Brain microvascular endothelial cell (primary cell): ENCODE measurements around the gene ALDOC.

Experiments
- DNase-seq: peaks from one replicate; pipeline ENCODE4 v3.0.0-alpha.2; 2020
- H3K27ac ChIP-seq: fragments of 250-450 bp; sonication (Bioruptor Pico); 2 replicates; pipeline ENCODE4 v1.5.1; 2020; ENCODE audit warnings: mild to moderate bottlenecking, moderate library complexity
- H3K27me3 ChIP-seq: fragments of 250-450 bp; sonication (Bioruptor Pico); replicated peaks from 2 replicates; pipeline ENCODE4 v1.5.1; 2020; ENCODE audit warnings: mild to moderate bottlenecking
- H3K36me3 ChIP-seq: fragments of 250-450 bp; sonication (Bioruptor Pico); replicated peaks from 2 replicates; pipeline ENCODE4 v1.5.1; 2020; ENCODE audit warnings: mild to moderate bottlenecking
- H3K4me3 ChIP-seq: 2 replicates; pipeline ENCODE4 v1.5.1; 2011; ENCODE audit warnings: low read depth, mild to moderate bottlenecking, control low read depth, low read length, moderate library complexity
- CTCF ChIP-seq: IDR thresholded peaks from 2 replicates; pipeline ENCODE4 v1.5.1; 2011; ENCODE audit warnings: low read depth, mild to moderate bottlenecking, moderate library complexity, low read length, control low read depth, inconsistent platforms; ENCODE audit errors: missing control alignments
- in situ Hi-C: cut with HindIII; loops from 2 replicates; pipeline ENCODE4 v1.10.0; 2017; ENCODE audit warnings: low sequenced_read_pairs, low pct_ligation_motif_present

ALDOC gene

GRCh38 chr17:28592260-28592659, 15.6 kb upstream of the ALDOC start:
- DNase-seq: no peak
- no peak for TF ChIP-seq CTCF
- H3K36me3 ChIP-seq: peaks cover 8% of the 10 kb centered on the region
- H3K27me3 ChIP-seq: no peaks in the 10 kb centered on the region
- no peak overlapping the region for H3K27ac ChIP-seq
- no peak overlapping the region for H3K4me3 ChIP-seq
- in situ Hi-C loops: no loop called here

GRCh38 chr17:28585851-28586250, 9.2 kb upstream of the ALDOC start:
- TF ChIP-seq CTCF: no peak
- Histone ChIP-seq H3K36me3 (peaks cover 24% of the 10 kb centered on the region), H3K27me3 (no peaks in the 10 kb centered on the region), H3K4me3 (no peak overlapping the region), H3K27ac (no peak overlapping the region)
- in situ Hi-C loops: no loop called here
- DNase-seq: no peak

- DNase-seq: no peak
- TF ChIP-seq CTCF: no peak
- no peak overlapping the region for H3K4me3 ChIP-seq
- in situ Hi-C loops: no loop called here
- H3K27ac ChIP-seq: no peak overlapping the region
- H3K27me3 ChIP-seq: no peaks in the 10 kb centered on the region
- peaks cover 24% of the 10 kb centered on the region for H3K36me3 ChIP-seq
These were observed 7.7 kb upstream of the ALDOC start for GRCh38 chr17:28584434-28584833.

- Histone ChIP-seq H3K27ac (no peak overlapping the region), H3K27me3 (no peaks in the 10 kb centered on the region), H3K4me3 (no peak overlapping the region), H3K36me3 (peaks cover 32% of the 10 kb centered on the region)
- in situ Hi-C loops: no loop called here
- TF ChIP-seq CTCF: no peak
- DNase-seq: no peak
These were observed 5.8 kb upstream of the ALDOC start for GRCh38 chr17:28582513-28582912.

GRCh38 chr17:28580959-28581358, 4.3 kb upstream of the ALDOC start:
- no peak overlapping the region for H3K4me3 ChIP-seq
- H3K36me3 ChIP-seq: peaks cover 32% of the 10 kb centered on the region
- DNase-seq: no peak
- H3K27ac ChIP-seq: no peak overlapping the region
- H3K27me3 ChIP-seq: no peaks in the 10 kb centered on the region
- TF ChIP-seq CTCF: no peak
- in situ Hi-C loops: no loop called here

GRCh38 chr17:28579526-28579925, 2.8 kb upstream of the ALDOC start:
- Histone ChIP-seq H3K27ac (no peak overlapping the region), H3K36me3 (peaks cover 24% of the 10 kb centered on the region), H3K27me3 (no peaks in the 10 kb centered on the region), H3K4me3 (no peak overlapping the region)
- in situ Hi-C loops: no loop called here
- no peak for TF ChIP-seq CTCF
- no peak for DNase-seq
